Ramos (cell line): ENCODE measurements around the gene ITGB5.

Experiments
- in situ Hi-C: fragments of 300-500 bp; cut with MboI; formaldehyde crosslinking; loops from one replicate; pipeline ENCODE4 v1.14.3; 2022; ENCODE audit warnings: low sequenced_read_pairs; ENCODE audit not compliant: unreplicated experiment

ITGB5 gene

GRCh38 chr3:124896824-124897526 is 9.8 kb upstream of the ITGB5 start:
- in situ Hi-C loops, result no loop called here

GRCh38 chr3:124895756-124896155 is 8.6 kb upstream of the ITGB5 start:
- in situ Hi-C loops, result no loop called here

GRCh38 chr3:124893526-124893925 is 6.4 kb upstream of the ITGB5 start:
- in situ Hi-C loops, result no loop called here

GRCh38 chr3:124890573-124891190 is 3.5 kb upstream of the ITGB5 start:
- in situ Hi-C loops, result no loop called here

DNA sequence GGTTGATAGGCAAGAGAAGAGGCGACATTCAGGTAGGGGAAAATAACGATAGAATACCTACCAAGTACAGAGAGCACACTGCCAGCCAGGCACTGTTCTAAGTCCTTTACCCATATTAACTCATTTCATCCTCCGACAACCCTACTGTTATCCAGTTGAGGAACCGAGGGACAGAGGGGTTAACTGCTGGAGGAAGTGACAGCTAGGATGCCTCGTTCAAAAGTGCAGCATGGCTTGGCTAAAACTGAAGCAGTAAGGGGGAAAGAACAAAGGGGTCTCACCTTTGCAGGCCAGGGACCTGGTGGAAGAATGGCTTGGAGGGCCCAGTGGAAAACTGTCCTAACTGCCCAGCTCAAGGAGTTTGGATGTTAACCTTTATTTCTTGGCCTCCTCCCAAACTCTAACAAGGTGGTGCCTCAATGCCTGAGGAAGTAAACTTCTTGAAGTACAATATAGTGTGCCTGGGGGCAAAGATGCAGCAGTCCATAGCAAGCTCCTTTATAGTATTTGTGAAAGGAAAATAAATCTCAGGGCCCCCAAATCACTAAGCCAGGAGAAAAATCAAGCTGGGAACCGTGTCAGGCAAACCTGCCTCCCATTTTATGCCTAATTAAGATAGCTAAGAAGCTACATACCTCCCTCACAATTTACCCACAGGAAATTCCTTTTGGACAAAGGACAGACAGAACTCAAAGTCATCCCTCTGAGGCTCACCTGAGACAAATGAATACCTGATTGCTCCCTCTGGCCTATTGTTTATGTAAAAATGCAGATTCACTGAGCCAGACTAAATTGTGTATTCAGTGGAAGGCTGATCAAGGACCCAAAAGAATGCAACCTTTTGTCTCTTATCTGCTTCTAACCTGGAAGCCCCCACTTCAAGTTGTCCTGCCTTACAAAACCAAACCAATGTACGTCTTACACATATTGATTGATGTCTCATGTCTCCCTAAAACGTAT is 1.6 kb upstream of the ITGB5 start:
- in situ Hi-C loops, result no loop called here

GRCh38 chr3:124887932-124888298 is 750 bp upstream of the ITGB5 start:
- in situ Hi-C loops, result no loop called here

DNA sequence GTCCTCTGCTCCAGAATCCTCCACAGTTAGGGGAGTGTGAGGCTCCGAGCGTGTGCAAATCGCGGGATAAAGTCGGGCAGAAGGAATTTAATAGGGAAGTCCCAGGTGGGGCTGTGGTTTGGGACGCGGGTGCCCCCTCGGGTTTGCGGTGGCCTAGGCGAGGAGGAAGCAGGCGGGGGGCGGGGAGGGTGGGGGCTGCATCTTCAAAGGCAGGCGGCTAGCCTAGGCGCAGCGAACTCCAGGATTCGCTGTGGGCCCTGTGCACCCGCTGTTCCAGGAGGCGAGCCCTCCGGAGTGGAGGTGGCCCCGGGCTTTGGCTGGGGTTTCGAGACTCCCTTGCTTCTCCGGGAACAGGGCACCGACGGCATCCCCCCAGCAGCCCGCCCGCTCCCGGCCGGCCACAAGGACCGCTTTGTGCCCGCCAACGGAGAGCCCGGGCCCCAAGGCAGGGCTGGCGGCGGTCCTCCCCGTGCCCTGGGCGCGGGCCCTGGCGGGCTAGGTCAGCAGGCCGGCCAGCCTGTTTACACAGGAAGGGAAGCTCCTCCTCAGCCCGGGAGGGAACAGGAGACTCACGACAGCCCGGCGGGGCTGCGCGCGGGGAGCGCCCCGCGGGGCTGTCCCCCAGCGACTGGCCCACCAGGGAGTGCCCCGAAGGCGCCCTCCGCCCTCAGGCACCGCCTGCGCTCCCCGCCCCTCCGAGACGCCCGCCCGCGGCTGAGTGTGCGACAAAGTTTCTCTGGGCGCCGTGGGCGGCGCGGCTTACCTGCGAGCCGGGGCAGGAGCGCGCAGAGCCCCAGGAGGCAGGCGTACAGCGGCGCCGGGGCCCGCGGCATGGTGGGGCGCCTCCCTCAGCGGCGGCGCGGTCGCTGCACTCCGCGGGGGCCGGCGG is 753 bp downstream of the ITGB5 start:
- in situ Hi-C loops, result no loop called here

- in situ Hi-C loops, result no loop called here
These were observed 1.5 kb downstream of the ITGB5 start for GRCh38 chr3:124885466-124886167.

DNA sequence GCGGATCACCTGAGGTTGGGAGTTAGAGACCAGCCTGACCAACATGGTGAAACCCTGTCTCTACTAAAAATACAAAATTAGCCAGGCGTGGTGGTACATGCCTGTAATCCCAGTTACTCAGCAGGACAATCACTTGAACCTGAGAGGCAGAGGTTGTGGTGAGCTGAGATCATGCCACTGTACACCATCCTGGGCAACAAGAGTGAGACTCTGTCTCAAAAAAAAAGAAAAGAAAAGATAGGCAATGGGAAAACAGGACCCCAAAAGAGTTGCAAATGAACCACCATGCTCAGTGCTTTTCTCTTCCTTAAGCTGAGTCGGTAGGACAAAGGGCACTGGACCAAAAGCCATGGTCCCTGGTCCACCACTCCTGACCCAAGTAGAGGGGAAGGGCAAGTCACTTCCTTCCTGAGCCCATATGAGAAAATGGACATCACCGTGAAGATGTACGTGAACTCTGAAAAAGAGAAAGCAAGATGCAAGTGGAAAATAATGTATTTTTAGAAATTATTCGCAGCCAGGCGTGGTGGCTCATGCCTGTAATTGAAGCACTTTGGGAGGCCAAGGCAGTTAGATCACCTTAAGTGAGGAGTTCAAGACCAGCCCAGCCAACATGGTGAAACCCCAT is 2.6 kb downstream of the ITGB5 start:
- in situ Hi-C loops, result no loop called here

DNA sequence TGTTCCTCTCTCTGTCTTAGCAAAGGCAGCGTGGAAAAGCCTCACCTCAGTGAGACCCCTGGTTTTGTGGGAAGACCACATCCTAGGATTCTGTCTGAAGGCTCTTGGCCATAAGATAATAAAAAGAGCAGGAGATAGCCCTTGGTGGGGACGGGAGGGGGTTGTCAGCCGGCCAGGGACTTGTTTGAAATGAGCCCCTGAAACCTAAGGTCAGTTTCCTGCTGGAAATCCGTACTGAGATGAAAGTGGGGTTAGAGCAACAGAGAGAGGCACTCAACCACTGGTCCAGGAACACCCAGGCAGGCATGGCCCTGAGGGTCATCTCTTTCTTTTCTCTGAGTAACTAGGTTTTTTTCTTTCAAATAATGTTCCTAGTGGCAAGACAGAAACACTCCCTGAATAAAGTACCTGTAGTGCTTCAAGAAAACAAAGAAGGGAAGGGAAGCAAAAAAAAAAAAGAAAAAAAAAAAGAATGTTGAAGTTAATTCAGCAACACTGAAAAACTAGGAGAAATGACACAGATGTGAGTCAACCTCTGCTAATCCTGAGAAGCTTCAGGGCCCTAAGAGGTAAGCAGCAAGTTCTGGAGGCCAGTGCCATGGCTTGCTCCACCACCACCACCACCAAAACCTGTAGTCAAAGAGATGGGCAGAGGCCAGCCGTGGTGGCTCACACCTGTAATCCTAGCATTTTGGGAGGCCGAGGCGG is 3.2 kb downstream of the ITGB5 start:
- in situ Hi-C loops, result no loop called here

GRCh38 chr3:124882816-124883747 is 4.1 kb downstream of the ITGB5 start:
- in situ Hi-C loops, result no loop called here

- in situ Hi-C loops, result no loop called here
These were observed 5.0 kb downstream of the ITGB5 start for GRCh38 chr3:124881976-124882697.

GRCh38 chr3:124879337-124879680 is 7.9 kb downstream of the ITGB5 start:
- in situ Hi-C loops, result no loop called here

DNA sequence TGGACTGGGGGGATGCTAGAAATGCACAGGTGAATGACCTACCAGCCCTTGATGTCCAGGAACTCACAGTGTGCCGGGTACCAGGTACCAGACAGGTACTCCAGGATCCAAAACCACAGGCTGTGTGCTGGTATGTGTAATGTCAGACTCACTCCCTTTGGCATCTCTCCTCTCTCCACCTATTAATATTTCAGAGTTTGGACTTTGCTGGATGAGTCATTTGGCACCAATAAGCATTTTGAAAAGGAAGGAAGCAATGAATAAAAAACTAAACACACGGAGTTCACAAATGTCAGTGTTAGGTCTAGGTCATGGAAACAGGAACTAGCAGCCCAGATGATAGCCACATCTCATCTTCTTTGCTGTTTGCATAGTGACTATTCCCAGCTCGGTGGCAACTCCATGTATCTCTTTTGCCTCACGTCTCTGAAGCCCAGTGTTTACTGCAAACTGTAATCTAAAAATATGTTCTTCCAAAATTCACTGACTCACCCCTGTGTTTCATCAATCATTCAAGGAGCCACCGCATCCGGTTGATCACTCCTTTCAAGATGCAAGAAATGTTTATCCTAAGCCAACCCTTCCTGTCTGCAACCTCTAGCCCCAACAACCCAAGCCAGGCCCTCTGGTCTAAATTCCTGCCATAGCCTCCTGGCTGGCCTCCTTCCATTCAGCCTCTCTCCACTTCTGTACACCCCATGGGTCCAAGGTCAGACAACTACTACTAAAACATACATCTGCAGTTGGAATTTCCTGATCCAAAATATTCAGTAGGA is 8.4 kb downstream of the ITGB5 start:
- in situ Hi-C loops, result no loop called here

DNA sequence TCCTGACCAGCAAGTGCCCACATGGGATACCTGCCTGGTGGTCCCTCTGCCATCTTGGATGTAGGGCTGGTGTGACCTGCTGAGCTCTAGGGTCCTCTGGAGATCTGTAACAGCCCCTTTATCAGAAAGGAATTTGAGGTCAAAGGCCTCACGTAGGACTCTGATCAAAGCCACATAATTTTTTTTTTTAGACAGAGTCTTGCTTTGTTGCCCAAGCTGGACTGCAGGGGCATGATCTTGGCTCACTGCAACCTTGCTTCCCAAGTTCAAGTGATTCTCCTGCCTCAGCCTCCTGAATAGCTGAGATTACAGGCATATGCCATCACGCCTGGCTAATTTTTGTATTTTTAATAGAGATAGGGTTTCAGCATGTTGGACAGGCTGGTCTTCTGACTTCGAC is 9.5 kb downstream of the ITGB5 start:
- in situ Hi-C loops, result no loop called here

DNA sequence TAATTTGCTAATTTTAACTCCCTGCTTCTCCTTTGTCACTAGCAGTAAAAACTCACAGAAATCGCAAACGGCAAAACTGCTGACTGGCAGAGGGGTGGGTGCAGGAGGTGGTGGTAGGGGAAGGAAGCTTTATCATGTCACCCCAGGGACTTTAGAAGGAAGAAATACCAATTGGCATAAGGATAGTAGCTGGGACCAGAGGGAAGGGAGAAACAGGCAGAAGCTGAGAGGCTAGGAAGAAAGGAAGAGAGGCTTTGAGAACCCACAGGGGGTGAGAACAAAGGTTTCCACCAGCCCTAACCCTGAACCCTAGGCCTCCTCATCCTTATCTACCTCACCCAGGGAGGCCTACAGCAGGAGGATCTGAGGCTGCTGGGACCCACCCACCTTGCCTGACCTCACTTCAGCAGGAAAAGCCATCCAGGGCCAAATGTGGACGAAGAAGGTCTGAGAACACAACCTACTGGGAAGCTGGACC is 10.7 kb downstream of the ITGB5 start:
- in situ Hi-C loops, result no loop called here
